ENCODE measurements around the gene CBL. TPM values are rescaled to one million over a fixed set of nuclear protein-coding genes. Genes with fewer than 3 reads are reported as not detected.
A peak's percentile ranks its signal among the peaks of the same experiment; 100 is the strongest.

CBL gene
- polyA plus RNA-seq, 1 of the 3 experiments (the other 2 are of a cell fraction) = 9.5 TPM

- Histone ChIP-seq H3K36me3 (replicated peaks in 1 of 2; ENCODE audit: control insufficient read depth in 1 of 2, insufficient read depth in 2 of 2, low read length in 1 of 2) (peaks cover 0 to 5% of the 10 kb centered on the region in 2 experiments), H3K4me3 (ENCODE audit: low read depth in 2 of 2, low read length in 1 of 2) (peak overlapping the region; percentile 78 to 99), H2AFZ (ENCODE audit: low read depth) (peak overlapping the region; percentile 91; the same call in 1 of the 2 replicates), H3K79me2 (ENCODE audit: insufficient read depth) (peaks cover 55% of the 10 kb centered on the region), H3K9me2 (no peaks in the 10 kb centered on the region), H4K20me1 (ENCODE audit: insufficient read depth) (peaks cover 44% of the 10 kb centered on the region), H3K27ac (ENCODE audit: low read depth in 2 of 2, low read length in 1 of 2) (peak overlapping the region; percentile 90), H3K4me2 (peak overlapping the region; percentile 85), H3K9ac (peak overlapping the region; percentile 95), H3K27me3 (ENCODE audit: insufficient read depth) (no peaks in the 10 kb centered on the region), H3F3A (replicated peaks; ENCODE audit: insufficient read depth) (peaks cover 2% of the 10 kb centered on the region), H3K4me1 (ENCODE audit: control insufficient read depth in 1 of 2, insufficient read depth in 2 of 2, low read depth in 1 of 2, low read length in 1 of 2) (peaks cover 5 to 7% of the 10 kb centered on the region in 2 experiments; a peak in 3 of 4 replicates), H3K9me3 (no peaks in the 10 kb centered on the region)
- CTCF ChIA-PET = interaction anchor here (0.6 to 4.4 kb wide), 47 partner anchors 8 to 268 kb away, joined by 3 to 33 read pairs (median 4); partner anchors contain the start of genes DPAGT1, MCAM, NLRX1 and RNF26
- DNase-seq = peak; percentile 81
- TF ChIP-seq RCOR1 (IDR thresholded peaks at IDR 0.05; ENCODE audit: low read length) (peak; percentile 26; the same call in 1 of the 2 replicates), USF1 (IDR thresholded peaks at IDR 0.05; ENCODE audit: borderline replicate concordance, low read depth) (no peak), TAF1 (IDR thresholded peaks at IDR 0.05; ENCODE audit: borderline replicate concordance, low read depth, low read length) (no peak), EP300 (IDR thresholded peaks at IDR 0.05; ENCODE audit: borderline replicate concordance in 1 of 2, low read depth in 1 of 2, low read length in 1 of 2) (0 out of 4 replicates have a peak, but pooled peaks of 1 of the 2 experiments have one; percentile 4)
- 2% methylated on average over 39 of the region's 41 CpGs for WGBS (ENCODE audit: low lambda C conversion rate)
- POLR2A ChIA-PET = interaction anchor here (1.1 to 1.6 kb wide), 2 partner anchors 110 to 132 kb away, joined by 5 read pairs; partner anchors contain the start of gene MCAM
These were observed 624 bp downstream of the CBL start for GRCh38 chr11:119206511-119207414.

- DNase-seq = no peak
- Histone ChIP-seq H3K27ac (ENCODE audit: low read depth in 2 of 2, low read length in 1 of 2) (peak overlapping the region in 1 of 2 experiments; percentile 66; a peak in 2 of 4 replicates), H3K9me2 (no peaks in the 10 kb centered on the region), H3K4me2 (peak overlapping the region; percentile 85), H2AFZ (ENCODE audit: low read depth) (no peak overlapping the region), H3K27me3 (ENCODE audit: insufficient read depth) (no peaks in the 10 kb centered on the region), H3F3A (replicated peaks; ENCODE audit: insufficient read depth) (peaks cover 2% of the 10 kb centered on the region), H3K4me1 (ENCODE audit: control insufficient read depth in 1 of 2, insufficient read depth in 2 of 2, low read depth in 1 of 2, low read length in 1 of 2) (peaks cover 5 to 7% of the 10 kb centered on the region in 2 experiments; a peak in 3 of 4 replicates), H3K4me3 (ENCODE audit: low read depth in 2 of 2, low read length in 1 of 2) (peak overlapping the region; percentile 78 to 99), H3K9ac (peak overlapping the region; percentile 95), H3K36me3 (replicated peaks in 1 of 2; ENCODE audit: control insufficient read depth in 1 of 2, insufficient read depth in 2 of 2, low read length in 1 of 2) (peaks cover 0 to 5% of the 10 kb centered on the region in 2 experiments), H4K20me1 (ENCODE audit: insufficient read depth) (peaks cover 44% of the 10 kb centered on the region), H3K79me2 (ENCODE audit: insufficient read depth) (peaks cover 63% of the 10 kb centered on the region), H3K9me3 (no peaks in the 10 kb centered on the region)
- WGBS (ENCODE audit: low lambda C conversion rate) = 71% methylated on average over 11 of the region's 11 CpGs
- ChIA-PET POLR2A (no interaction called here), CTCF (interaction anchor here (1.5 to 4.4 kb wide), 8 partner anchors 11 to 268 kb away, joined by 3 to 33 read pairs (median 16); partner anchors contain the start of genes DPAGT1 and MCAM)
- no peak for TF ChIP-seq RAD21 (IDR thresholded peaks at IDR 0.05; ENCODE audit: low read length)
- TF ChIP-seq EP300 (IDR thresholded peaks at IDR 0.05; ENCODE audit: borderline replicate concordance in 1 of 2, low read depth in 1 of 2, low read length in 1 of 2) = no peak
- TF ChIP-seq CHD2 (IDR thresholded peaks at IDR 0.05; ENCODE audit: low read length, partially characterized antibody) = no peak
- TF ChIP-seq FOXM1 (IDR thresholded peaks at IDR 0.05; ENCODE audit: low read depth) = peak; percentile 31; the same call in 1 of the 2 replicates
- no peak for TF ChIP-seq NFIC (IDR thresholded peaks at IDR 0.05; ENCODE audit: borderline replicate concordance)
- TF ChIP-seq MEF2A (IDR thresholded peaks at IDR 0.05; ENCODE audit: borderline replicate concordance, low read depth) = no peak
- no peak for TF ChIP-seq JUND (IDR thresholded peaks at IDR 0.05)
- TF ChIP-seq POLR2AphosphoS5 (IDR thresholded peaks at IDR 0.05; ENCODE audit: low read depth, low read length) = no peak
These were observed 1.3 kb downstream of the CBL start for GRCh38 chr11:119207415-119207960.
